GM18499 (cell line): Measurements from ENCODE around the gene SIAH1.
"Not testable (repeated sequence)": the region's sequence is repeated elsewhere in the genome, so short reads cannot be mapped to it uniquely, and the experiment has no call there.

ENCODE experiments used
- ATAC-seq: cut with Tn5 transposase; IDR thresholded peaks from one replicate; pipeline ENCODE4 v1.9.1; 2021; ENCODE audit warnings: moderate number of reproducible peaks; ENCODE audit not compliant: insufficient read depth, unreplicated experiment

The SIAH1 gene

DNA sequence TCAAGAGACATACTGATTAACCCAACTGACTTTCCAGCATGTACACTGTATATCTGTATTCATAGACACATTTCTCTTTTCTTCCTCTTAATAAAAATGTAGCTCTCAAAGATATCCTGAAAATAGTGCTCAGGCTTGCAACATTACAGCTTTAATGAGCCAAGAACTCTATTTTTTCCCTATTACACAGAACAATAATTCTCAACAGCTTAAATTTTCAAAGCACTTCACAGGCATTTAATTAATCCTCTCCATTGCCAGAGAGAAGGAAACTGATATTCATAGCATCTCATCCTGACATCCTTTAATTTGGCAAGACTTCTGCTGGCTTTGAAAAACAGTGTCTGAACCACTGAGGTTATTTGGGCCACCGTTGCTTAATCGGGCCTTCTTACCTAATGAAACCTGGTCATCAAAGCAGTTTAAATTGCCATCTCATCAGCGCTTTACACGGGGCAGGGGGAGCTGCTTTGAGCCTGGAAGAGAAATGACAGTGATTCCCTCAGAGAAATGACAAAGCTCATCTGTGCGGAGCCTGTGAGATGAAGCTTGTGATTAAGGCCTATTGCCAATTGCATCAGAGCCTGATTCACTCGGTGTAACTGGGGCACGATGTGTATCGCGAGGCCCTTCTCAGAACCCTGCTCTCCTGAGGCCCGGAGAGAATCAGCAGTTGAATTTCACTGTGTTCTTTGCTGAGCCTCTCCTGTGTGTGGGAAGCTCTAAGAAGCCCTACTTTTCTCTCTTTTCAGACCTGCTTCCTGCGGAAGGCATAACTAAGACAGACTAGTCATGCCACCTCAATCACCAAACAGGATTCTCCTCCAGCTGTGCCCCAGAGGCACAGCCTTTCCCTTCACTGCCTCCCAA, 8.5 kb upstream of the SIAH1 start:
- ATAC-seq: no peak

DNA sequence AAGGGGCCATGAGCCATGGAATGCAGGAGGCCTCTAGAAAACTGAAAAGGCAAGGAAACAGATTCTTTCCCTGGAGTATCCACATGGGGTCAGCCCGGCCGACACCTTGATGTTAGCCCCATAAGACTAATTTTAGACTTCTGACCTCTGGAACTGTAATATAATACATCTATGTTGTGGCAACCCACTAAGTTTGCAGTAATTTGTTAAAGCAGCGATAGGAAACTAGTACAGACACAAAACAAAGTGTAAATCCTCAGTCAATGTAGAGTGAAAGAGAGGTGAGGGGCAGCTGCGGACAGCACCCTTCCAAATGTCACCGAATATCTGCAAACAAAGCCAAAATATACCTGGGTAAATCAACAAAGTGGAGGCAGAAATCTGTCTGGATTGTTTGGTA, 7.2 kb upstream of the SIAH1 start:
- no peak for ATAC-seq

DNA sequence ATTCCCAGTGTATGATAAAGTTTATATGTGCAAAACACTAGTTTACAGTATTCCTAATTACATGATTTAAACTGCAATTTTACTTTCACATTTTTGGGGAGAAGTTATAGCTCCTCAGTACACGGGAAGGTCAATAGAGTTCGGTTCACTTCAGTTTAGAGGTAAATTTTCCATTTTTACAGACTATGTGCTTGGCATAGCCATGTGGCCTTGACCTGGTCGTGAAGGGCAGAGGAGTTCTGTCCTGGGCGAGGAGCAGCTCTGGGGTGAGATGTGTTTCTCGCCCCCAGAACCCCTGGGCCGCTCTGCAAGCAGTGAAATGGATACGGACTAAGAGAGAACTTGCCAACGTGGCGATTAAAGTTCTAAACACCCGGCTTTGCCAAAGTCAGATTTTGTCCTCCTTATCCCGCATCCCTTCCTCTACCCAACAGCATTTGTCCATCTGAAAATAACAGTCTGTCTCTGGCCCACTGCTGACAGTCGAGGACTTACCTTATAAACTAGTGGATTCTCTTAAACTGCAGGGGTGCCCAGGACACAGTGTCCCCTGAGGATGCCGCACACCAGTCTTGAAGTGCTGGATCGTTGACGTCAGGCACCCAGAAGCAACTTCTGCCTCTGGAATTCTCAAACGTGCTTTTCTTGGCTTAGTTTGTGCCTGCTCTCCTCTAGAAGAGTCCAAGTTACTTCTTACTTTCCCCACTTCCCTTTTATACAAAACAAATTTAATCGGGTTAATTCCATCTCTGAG, 1.5 kb upstream of the SIAH1 start:
- ATAC-seq: no peak

DNA sequence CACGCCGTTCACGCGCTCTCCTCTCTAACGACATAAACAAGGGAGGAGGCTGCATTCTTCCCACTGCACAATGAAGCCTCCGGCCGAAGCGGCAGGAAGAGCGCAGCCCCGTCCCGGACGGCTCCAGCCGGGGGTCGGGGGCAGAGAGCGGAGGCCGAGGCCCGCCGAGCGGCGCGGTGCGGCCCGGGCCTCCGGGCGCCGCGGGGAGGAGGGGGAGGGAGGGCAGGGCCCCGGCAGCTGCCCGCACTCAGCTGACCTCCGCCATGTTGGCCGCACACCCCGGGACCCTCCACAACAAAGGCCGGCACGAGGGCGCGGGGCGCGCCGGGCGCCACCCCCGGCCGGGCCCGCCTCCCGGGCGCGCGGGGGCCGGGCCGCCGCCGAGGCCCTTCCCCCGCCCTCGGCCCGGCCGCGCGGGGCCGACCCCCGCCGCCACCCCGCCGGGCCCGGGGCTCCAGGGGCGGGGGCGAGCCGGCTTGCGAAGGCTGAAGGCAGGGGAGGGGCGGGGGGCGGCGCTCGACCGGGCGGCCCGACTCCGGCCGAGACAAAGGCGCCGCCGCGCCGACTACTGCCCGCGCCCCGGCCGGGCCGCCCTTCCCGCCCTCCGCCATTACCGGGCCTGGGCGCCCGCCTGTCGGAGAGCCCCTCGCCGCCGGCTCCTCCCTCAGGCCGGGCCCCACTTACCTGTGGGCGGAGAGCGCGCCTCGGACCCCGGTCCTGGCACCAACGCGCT, 527 bp downstream of the SIAH1 start:
- ATAC-seq: peak; percentile 34

DNA sequence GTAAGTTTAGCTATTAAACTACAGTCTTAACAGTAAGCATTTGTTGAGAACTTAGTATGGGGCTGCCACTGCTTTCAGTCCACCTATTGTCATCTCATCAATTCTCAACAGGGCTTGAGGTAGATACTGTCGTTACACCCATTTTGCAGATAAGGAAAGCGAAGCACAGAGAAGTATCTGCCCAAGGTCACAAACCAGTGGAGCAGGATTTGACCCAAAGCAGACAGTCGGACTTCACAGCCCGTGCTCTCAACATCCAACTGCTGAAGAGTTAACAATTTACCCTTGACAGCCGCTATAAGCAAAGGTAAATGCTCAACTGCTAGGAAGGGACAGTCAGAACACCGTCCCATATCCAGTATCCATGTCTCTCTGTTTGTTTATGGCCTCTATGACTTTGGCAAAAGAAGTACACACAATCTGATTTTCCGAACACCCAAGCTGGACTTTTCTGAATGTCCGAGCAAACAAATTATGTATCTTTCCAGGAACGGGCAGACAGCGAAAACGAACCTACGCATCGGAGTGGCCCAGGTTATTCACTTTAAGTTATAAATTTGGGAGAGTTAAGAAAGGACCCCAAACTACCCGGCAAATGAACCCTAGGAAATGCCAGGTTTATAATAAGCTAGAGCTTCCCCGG, 1.2 kb downstream of the SIAH1 start:
- ATAC-seq: no peak

DNA sequence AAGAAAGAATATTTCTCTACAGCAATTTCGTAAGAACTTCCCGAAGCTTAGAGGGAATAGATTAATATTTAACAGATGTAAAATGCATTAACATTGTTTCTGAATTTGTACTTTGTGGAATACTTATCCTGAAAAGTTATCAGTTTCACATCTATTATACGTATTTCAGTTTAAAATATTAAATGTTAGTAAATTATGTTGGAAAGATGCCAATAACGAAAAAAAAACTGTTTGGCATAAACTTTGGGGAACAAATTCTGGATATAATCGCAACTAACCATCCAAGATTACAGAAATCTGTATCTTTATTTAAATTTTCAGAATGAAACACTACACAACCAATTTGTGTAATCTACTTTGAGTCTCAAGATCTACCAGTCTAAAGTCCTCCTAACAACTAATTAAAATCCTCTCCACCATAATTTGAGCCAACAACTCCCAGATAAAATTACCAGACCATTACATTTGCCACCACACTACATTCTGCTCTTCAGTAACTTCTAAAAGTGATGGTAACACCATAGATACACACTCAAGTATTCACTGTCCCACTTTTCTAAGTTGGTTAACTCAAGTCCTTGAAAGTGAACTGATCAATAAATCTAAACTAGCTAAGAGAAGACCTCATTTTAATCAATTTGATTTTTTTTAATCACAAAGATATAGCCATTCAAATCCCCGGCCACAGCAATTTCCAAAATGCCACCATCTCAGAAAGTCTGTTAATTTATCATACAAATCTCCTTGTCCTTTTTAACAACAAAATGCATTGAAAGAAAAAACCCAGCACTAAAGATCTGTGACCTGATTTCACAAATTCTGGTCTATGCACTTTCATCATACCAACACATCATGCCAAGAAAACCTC, 2.0 kb downstream of the SIAH1 start:
- ATAC-seq: no peak

DNA sequence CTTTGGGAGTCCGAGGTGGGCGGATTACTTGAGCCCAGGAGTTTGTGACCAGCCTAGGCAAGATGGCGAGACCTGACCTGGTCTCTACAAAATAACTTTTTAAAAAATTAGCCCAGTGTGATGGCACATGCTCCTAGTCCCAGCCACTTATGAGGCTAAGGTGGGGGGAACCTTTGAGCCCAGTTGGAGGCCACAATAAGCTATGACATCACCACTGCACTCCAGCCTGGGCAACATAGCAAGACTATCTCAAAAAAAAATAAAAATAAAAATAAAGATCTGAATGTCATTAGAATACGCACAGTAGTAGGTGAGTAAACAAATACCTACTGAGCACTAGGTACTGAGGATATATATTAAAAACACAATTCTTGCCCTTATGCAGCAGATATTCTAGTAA, 3.1 kb downstream of the SIAH1 start:
- no peak for ATAC-seq

DNA sequence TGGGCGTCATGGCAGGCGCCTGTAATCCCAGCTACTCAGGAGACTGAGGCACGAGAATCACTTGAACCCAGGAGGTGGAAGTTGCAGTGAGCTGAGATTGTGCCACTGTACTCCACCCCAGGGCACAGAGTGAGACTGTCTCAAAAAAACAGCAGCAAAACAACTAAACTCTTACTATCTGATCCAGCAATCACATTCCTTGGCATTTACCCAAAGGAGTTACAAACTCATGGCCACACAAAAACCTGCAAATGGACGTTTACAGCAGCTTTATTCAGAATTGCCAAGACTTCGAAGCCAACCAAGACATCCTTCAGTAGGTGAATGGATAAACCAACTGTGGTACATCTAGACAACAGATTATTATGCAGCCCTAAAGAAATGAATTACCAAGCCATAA, 4.0 kb downstream of the SIAH1 start:
- no peak for ATAC-seq

DNA sequence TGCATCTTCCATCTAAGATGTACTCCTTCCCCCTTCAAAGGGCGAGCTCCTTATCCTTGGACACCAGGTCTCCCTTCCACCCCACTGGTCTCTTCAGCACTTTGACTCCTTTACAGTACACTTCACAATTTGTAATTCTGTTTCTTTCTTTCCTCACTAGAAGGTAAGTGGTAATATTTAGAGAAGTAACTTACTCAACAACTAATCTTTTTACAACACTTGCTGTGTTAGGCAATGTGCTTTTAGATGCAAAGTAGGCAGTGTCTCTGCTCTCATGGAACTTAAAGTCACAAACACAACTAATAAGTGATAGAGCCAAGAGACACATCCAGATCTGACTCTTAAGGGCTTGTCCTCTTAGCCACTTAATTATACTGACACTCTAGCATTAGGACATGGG, 6.4 kb downstream of the SIAH1 start:
- ATAC-seq: no peak

DNA sequence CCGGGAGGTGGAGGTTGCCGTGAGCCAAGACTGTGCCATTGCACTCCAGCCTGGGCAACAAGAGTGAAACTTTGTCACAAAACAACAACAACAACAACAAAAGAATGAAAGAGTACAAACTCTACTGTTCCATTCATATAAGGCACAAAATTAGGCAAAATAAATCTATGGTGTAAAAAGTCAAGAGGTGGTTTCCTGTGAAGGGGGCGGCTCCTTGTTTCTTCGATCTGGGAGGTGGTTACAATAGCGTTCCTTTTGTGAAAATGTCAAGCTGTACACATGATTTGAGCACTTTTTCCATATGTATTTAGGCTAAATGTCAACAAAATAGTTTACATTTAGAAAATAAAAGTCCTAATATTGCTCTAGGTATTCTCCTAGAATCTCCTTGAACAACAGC, 6.9 kb downstream of the SIAH1 start:
- no peak for ATAC-seq

DNA sequence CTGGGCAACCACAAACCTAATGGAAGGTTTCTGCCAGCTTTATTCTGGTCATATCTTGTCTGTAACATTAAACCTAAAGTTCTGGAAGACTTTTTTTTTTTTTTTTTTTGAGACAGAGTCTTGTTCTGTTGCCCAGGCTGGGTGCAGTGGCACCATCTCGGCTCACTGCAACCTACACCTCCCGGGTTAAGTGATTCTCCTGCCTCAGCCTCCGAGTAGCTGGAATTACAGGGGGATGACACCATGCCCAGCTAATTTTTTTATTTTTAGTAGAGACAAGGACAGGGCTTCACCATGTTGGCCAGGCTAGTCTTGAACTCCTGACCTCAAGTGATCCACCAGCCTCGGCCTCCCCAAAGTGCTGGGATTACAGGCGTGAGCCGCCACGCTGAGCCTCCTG, 7.9 kb downstream of the SIAH1 start:
- ATAC-seq: not testable (repeated sequence)

DNA sequence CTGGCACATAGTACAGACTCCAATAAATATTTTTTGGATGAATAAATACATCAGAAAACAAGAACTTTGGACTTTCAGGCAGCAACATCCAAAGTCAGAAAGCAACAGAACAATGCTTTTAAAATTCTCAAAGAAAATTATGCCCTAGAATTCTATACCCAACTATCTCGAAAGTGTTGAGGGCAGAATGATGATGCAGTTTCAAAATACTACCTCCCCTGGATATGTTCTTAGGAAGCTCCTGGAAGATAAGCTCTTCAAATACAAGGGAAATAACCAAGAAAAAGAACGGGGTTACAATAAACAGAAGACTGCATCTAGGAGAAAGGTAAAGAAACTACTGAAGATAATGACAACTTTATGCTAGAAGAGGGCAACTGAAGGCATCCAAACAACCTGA, 11.0 kb downstream of the SIAH1 start:
- no peak for ATAC-seq

DNA sequence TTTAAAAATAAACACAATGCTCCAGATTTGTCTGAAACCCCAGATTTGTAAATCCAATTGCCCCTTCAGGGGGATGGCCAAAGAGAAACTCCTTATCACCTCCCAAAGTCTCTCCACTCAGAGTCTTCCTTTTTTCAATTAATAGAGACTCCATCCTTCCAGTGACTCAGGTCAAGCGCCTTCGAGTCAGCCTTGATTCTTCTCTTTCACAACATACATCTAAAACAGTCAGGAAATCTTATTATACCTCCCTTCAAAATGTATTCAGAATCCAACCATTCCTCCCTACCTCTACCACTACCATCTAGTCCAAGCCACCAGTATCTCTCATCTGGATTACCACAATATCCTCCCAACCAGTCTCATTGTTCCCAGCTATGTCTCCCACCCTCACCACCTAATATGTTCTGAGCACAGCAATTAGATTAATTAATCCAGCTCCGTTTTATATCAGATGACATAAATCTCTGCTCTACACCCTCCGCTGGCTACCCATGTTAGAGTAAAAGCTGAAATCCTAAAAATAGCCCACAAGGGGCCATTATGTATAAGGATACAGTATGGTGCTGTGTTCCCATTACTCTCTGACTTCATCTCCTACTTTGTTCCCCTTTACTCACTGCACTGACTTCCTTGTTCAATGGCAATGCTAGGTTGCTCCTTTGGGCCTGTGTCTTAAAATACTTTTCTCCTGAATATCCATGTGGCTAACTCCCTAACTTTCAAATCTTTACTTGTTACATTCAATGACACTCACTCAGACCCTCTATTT, 11.8 kb downstream of the SIAH1 start:
- ATAC-seq: no peak

DNA sequence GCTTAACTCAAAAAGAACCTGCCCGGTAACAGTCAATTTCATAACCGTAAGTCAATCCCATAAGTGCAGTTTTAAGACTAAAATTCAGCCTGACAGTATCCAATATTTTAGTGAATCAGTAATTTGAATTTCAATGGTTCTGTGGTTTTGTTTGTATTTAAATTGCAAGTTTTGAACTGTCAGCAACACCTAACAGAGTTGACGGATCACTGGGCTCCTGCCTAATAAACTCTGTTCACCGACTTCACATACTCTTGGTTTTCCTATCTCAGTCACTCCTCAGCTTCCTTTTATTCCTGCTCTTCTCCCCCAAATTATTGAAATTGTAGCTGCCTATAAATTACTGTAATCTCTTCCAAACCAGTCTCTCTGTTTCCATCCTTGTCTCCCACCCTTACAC, 12.5 kb downstream of the SIAH1 start:
- no peak for ATAC-seq

DNA sequence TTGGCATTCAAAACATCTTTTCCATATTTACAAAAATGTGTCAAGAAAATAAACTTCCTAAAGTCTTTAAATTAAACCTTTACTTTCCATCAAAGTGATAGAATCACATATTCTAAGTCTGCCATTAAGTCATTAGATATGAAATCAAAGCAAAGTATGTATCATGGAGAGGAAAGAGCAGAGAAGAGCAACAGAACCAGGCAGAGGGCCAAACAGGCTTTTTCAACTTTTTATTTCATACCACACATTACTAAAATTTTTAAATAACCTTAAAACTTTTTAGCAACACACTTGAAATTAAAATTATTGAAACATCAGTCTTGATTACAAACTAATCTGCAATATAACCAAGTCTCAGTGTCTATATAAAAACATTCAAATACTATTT, 13.8 kb downstream of the SIAH1 start:
- ATAC-seq: no peak

DNA sequence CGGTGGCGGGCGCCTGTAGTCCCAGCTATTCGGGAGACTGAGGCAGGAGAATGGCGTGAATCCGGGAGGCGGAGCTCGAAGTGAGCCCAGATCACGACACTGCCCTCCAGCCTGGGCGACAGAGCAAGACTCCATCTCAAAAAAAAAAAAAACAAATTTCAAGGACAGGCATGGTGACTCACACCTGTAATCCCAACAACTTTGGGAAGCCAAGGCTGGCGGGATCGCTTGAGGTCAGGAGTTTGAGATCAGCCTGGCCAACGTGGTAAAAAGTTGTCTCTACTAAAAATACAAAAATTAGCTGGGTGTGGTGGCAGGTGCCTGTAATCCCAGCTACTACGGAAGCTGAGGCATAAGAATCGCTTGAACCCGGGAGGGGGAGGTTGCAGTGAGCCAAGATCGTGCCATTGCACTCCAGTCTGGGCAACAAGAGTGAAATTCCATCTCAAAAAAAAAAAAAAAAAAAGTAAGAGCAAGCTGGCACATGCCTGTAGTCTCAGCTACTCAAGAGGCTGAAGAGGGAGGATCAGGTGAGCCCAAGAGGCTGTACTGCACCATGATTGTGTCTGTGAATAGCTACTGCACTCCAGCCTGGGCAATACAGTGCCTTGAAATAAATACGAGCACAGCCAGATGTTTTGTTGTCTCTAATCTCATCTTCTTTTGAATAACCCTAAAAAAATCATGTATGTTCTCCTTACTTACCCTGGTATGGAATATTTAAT, 14.4 kb downstream of the SIAH1 start:
- ATAC-seq: not testable (repeated sequence)

DNA sequence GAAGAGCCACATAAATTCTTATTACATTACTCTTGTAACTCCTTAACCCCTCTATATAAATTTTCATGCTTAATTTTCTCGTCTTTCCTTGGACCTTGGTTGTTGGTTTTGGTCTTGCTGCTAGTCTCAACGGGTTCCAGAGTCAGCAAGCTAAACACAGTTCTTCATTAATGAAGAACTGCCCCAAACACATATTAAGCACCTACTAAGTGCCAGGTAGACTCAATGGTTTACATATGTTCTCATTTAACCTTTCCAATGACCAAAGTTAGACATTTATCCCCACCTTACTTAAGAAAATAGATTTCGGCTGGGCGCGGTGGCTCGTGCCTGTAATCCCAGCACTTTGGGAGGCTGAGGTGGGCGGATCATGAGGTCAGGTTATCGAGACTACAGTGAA, 15.0 kb downstream of the SIAH1 start:
- ATAC-seq: no peak

DNA sequence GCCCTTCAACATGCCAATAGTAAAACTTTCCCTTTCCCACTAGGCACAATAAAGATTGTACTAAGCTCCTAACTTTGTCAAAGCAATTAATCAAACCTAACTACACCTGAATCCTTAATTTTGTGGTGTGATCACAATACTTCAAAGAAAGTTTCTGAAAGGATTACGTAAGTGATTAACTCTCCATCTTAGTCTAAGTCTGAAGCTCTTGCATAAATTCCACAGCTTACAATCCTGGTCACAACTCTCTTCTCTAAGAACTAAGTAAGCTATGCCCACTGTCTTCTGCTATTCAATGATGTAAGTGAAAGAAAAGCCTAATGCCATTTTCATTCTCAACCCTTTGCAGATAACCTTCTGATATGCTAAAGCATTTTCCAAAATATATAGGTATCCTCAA, 15.4 kb downstream of the SIAH1 start:
- ATAC-seq: no peak
